GM12878 (cell line): ENCODE measurements around the gene FAM13C.

Source experiments
- BACH1 ChIP-seq: fragments of 450-650 bp; IDR thresholded peaks from 2 replicates; pipeline ENCODE4 v1.6.1; 2017; ENCODE audit warnings: mild to moderate bottlenecking, borderline replicate concordance
- EGR1 ChIP-seq, 2 experiments: IDR thresholded peaks; 1 replicate in 1 of 2; 2 replicates in 1 of 2; pipeline ENCODE4 v1.6.1; 2011 to 2012; ENCODE audit warnings: low read depth in 2 of 2, low read length in 2 of 2, borderline replicate concordance in 1 of 2, mild to moderate bottlenecking in 1 of 2, moderate library complexity in 1 of 2
- EZH2 ChIP-seq: IDR thresholded peaks from 2 replicates; pipeline ENCODE4 v1.6.1; 2012; ENCODE audit warnings: low read depth, mild to moderate bottlenecking, control low read depth, inconsistent platforms, low read length, borderline replicate concordance; ENCODE audit not compliant: control insufficient read depth
- FOXK2 ChIP-seq: fragments of 450-650 bp; IDR thresholded peaks from 2 replicates; pipeline ENCODE4 v1.6.1; 2017; ENCODE audit warnings: mild to moderate bottlenecking, moderate library complexity
- KAT2A ChIP-seq: conservative IDR thresholded peaks from 2 replicates; pipeline ENCODE4 v1.6.1; 2011; ENCODE audit warnings: low read depth, low read length; ENCODE audit not compliant: control insufficient read depth
- TF ChIP-seq, protein P1 (sequence below), 3 experiments: IDR thresholded peaks in 2 of 3; conservative IDR thresholded peaks in 1 of 3; 2 replicates each; pipeline ENCODE4 v1.5.1; 2011; ENCODE audit warnings: low read depth in 3 of 3, low read length in 3 of 3, mild to moderate bottlenecking in 3 of 3, control low read depth in 2 of 3, moderate library complexity in 2 of 3, inconsistent platforms in 1 of 3, mixed read lengths in 1 of 3; ENCODE audit not compliant: control insufficient read depth in 2 of 3, insufficient read depth in 1 of 3; ENCODE audit errors: extremely low read depth in 1 of 3
- TF ChIP-seq, protein P2 (sequence below): fragments of 150-350 bp; IDR thresholded peaks from 2 replicates; pipeline ENCODE4 v1.6.1; 2016; ENCODE audit warnings: low read depth, low read length

DNA sequence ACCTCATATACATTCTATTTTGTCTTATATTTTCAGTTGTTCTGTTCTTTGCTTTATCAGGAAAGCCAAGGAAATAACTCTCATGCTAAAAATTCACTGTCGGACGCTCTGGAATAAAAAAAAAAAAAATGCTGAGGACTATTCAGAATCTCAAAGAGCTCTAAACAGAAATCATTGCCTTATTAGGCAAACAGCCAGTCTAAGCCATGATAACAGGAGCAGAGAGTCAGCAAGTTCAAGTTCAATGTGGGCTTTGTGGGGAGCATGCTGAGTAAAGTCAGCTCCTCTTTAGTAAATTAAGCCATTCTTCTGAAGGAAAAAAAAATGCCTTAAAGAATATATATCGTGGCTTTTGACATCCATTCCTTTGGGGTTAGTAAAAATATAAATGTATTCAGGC lies 13.6 kb upstream of the FAM13C start:
- TF ChIP-seq BACH1, result no peak
- TF ChIP-seq KAT2A, result no peak
- TF ChIP-seq, protein P1, sequence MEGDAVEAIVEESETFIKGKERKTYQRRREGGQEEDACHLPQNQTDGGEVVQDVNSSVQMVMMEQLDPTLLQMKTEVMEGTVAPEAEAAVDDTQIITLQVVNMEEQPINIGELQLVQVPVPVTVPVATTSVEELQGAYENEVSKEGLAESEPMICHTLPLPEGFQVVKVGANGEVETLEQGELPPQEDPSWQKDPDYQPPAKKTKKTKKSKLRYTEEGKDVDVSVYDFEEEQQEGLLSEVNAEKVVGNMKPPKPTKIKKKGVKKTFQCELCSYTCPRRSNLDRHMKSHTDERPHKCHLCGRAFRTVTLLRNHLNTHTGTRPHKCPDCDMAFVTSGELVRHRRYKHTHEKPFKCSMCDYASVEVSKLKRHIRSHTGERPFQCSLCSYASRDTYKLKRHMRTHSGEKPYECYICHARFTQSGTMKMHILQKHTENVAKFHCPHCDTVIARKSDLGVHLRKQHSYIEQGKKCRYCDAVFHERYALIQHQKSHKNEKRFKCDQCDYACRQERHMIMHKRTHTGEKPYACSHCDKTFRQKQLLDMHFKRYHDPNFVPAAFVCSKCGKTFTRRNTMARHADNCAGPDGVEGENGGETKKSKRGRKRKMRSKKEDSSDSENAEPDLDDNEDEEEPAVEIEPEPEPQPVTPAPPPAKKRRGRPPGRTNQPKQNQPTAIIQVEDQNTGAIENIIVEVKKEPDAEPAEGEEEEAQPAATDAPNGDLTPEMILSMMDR (IDR thresholded peaks at IDR 0.05 in 2 of 3, conservative IDR thresholded peaks at IDR 0.05 in 1 of 3; ENCODE audit: control insufficient read depth in 2 of 3, extremely low read depth in 1 of 3, insufficient read depth in 1 of 3, low read depth in 3 of 3, low read length in 3 of 3), result no peak
- no peak for TF ChIP-seq EGR1 (IDR thresholded peaks at IDR 0.05; ENCODE audit: borderline replicate concordance in 1 of 2, low read depth in 2 of 2, low read length in 2 of 2)
- TF ChIP-seq EZH2, result no peak
- TF ChIP-seq, protein P2, sequence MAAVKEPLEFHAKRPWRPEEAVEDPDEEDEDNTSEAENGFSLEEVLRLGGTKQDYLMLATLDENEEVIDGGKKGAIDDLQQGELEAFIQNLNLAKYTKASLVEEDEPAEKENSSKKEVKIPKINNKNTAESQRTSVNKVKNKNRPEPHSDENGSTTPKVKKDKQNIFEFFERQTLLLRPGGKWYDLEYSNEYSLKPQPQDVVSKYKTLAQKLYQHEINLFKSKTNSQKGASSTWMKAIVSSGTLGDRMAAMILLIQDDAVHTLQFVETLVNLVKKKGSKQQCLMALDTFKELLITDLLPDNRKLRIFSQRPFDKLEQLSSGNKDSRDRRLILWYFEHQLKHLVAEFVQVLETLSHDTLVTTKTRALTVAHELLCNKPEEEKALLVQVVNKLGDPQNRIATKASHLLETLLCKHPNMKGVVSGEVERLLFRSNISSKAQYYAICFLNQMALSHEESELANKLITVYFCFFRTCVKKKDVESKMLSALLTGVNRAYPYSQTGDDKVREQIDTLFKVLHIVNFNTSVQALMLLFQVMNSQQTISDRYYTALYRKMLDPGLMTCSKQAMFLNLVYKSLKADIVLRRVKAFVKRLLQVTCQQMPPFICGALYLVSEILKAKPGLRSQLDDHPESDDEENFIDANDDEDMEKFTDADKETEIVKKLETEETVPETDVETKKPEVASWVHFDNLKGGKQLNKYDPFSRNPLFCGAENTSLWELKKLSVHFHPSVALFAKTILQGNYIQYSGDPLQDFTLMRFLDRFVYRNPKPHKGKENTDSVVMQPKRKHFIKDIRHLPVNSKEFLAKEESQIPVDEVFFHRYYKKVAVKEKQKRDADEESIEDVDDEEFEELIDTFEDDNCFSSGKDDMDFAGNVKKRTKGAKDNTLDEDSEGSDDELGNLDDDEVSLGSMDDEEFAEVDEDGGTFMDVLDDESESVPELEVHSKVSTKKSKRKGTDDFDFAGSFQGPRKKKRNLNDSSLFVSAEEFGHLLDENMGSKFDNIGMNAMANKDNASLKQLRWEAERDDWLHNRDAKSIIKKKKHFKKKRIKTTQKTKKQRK, result no peak
- TF ChIP-seq FOXK2, result no peak
